IPS-15b (cell line): ENCODE measurements around the gene PNPLA7.
"Not testable (repeated sequence)": the region's sequence is repeated elsewhere in the genome, so short reads cannot be mapped to it uniquely, and the experiment has no call there.

ENCODE experiments used
- H3K27me3 ChIP-seq: one replicate; pipeline ENCODE4 v1.6.1; 2013; ENCODE audit warnings: low read length; ENCODE audit not compliant: control insufficient read depth, insufficient read depth
- H3K36me3 ChIP-seq: one replicate; pipeline ENCODE4 v1.6.1; 2013; ENCODE audit warnings: low read length; ENCODE audit not compliant: control insufficient read depth, insufficient read depth
- H3K4me1 ChIP-seq: one replicate; pipeline ENCODE4 v1.6.1; 2013; ENCODE audit warnings: mild to moderate bottlenecking, low read length; ENCODE audit not compliant: control insufficient read depth, insufficient read depth
- H3K4me3 ChIP-seq: one replicate; pipeline ENCODE4 v1.5.1; 2013; ENCODE audit warnings: low read depth, low read length
- H3K9ac ChIP-seq: one replicate; pipeline ENCODE4 v1.6.1; 2013; ENCODE audit warnings: low read depth, mild to moderate bottlenecking, low read length
- H3K9me3 ChIP-seq: one replicate; pipeline ENCODE4 v1.6.1; 2013; ENCODE audit warnings: mild to moderate bottlenecking, low read length; ENCODE audit not compliant: control insufficient read depth, insufficient read depth

PNPLA7 gene

DNA sequence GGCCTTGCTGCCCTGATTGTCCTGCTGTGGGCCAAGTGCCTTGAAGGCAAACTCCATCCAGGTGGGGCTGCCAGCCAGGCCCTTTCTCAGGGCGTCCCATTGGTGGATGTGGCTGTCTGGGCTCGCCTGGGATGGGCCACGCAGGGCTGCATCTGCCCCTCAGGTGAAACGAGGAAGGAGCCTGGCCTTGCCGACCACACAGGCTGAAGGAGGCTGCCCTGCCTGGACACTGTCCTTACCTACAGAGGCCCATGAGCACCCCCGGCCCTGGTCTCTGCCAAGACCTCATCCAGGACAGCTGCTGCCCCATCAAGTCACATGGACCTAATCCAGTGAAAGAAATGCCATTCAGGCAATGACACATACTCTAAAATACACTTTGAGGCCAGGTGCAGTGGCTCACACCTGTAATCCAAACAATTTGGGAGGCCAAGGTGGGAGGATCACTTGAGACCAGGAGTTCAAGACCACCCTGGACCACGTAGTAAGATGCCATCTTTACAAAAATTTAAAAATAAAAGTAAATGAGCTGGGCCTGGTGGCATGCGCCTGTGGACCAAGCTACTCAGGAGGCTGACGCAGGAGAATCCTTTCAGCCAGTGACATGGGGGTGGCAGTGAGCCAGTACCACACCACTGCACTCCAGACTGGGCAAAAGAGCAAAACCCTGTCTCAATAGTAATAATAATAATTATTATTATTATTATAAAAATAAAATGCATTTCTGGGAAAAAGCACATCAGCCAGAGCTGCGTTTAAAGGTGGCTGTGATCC lies 33.9 kb downstream of the PNPLA7 start:
- Histone ChIP-seq H3K9ac (no peak overlapping the region), H3K4me3 (no peak overlapping the region), H3K9me3 (no peaks in the 10 kb centered on the region), H3K27me3 (no peaks in the 10 kb centered on the region), H3K4me1 (no peaks in the 10 kb centered on the region), H3K36me3 (no peaks in the 10 kb centered on the region)

DNA sequence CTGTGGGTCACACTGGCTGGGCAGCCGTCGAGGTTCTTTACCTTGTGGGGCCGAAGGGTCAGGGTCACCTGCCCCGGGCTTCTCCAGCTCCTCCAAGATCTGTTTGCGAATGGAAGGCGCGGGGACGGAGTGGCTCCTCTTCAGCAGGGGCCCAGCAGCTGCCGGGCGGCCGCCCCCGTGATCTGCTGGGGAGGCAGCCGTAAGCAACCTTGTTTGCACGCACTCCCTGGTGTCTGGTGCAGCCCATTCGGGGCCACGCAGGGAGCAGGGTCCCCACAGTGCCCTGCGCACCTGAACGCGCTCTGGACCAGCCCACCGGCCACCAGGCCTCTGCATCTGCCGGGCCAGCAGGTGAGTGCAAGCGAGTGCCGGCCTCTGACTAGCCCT lies 34.9 kb downstream of the PNPLA7 start:
- Histone ChIP-seq H3K9ac (no peak overlapping the region), H3K4me3 (no peak overlapping the region), H3K9me3 (no peaks in the 10 kb centered on the region)

DNA sequence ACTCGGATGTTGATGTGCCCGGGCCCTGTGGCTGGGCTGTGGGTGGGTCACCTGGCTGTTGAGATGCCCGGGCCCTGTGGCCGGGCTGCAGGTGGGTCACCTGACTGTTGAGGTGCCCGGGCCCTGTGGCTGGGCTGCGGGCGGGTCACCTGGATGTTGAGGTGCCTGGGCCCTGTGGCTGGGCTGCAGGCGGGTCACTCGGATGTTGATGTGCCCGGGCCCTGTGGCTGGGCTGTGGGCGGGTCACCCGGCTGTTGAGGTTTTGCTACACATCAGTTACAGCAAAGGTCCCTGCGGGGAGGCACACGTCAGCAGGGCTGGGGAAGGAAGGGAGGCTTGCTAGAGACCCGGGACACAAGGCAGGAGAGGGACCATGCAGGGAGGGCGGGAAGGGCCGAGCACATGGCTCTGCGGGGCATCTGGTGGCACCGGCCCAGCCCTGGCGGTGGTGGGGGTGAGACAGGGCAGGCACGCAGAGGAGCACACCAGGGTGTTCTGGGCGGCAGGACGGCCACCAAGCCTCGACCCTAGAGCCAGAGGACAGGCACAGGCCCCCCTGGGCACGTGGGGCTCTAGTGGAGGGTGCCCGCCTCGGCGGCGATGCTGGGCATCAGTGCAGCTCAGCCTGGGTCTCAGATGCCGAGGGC lies 35.4 kb downstream of the PNPLA7 start:
- no peaks in the 10 kb centered on the region for H3K27me3 ChIP-seq
- H3K4me1 ChIP-seq = no peaks in the 10 kb centered on the region
- no peak overlapping the region for H3K4me3 ChIP-seq
- no peaks in the 10 kb centered on the region for H3K9me3 ChIP-seq
- H3K36me3 ChIP-seq = no peaks in the 10 kb centered on the region
- no peak overlapping the region for H3K9ac ChIP-seq

More for the DNA sequence above, 34.9 kb downstream of the PNPLA7 start:
- H3K4me1 ChIP-seq = no peaks in the 10 kb centered on the region
- no peaks in the 10 kb centered on the region for H3K27me3 ChIP-seq
- no peaks in the 10 kb centered on the region for H3K36me3 ChIP-seq

DNA sequence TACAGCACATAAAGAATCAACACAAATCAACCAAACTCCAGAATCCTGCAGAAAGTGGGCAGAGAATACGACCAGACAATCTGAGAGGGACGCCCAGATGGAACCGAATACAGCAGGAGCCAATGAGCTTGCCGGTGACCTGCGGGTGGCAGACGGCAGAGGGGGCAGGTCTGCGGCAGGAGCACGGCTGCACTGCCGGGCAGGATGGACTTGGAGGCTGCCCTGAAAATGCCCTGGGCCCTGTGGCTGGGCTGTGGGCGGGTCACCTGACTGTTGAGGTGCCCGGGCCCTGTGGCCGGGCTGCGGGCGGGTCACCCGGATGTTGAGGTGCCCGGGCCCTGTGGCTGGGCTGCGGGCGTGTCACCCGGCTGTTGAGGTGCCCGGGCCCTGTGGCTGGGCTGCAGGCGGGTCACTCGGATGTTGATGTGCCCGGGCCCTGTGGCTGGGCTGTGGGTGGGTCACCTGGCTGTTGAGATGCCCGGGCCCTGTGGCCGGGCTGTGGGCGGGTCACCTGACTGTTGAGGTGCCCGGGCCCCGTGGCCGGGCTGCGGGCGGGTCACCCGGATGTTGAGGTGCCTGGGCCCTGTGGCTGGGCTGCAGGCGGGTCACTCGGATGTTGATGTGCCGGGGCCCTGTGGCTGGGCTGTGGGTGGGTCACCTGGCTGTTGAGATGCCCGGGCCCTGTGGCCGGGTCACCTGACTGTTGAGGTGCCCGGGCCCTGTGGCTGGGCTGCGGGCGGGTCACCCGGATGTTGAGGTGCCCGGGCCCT lies 36.2 kb downstream of the PNPLA7 start:
- H3K9me3 ChIP-seq = not testable (repeated sequence)

DNA sequence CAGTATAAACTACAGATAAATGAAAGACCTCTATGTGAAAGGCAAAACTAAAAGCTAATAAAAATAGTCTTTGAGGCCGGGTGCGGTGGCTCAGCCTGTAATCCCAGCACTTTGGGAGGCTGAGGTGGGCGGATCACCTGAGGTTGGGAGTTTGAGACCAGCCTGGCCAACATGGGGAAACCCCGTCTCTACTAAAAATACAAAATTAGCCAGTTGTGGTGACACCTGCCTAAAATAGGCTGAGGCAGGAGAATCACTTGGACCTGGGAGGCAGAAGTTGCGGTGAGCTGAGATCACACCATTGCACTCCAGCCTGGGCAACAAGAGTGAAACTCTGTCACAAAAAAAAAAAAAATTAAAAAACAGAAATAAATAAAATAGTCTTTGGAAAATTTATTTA lies 37.1 kb downstream of the PNPLA7 start:
- H3K27me3 ChIP-seq, H3K4me3 ChIP-seq, H3K36me3 ChIP-seq, H3K9me3 ChIP-seq, H3K9ac ChIP-seq, H3K4me1 ChIP-seq: not testable (repeated sequence)

More for the DNA sequence above, 36.2 kb downstream of the PNPLA7 start:
- not testable (repeated sequence) for H3K4me1 ChIP-seq, H3K36me3 ChIP-seq, H3K4me3 ChIP-seq, H3K9ac ChIP-seq, H3K27me3 ChIP-seq

GRCh38 chr9:137511758-137512463 lies 38.3 kb downstream of the PNPLA7 start:
- H3K9me3 ChIP-seq = no peaks in the 10 kb centered on the region
- no peak overlapping the region for H3K9ac ChIP-seq

DNA sequence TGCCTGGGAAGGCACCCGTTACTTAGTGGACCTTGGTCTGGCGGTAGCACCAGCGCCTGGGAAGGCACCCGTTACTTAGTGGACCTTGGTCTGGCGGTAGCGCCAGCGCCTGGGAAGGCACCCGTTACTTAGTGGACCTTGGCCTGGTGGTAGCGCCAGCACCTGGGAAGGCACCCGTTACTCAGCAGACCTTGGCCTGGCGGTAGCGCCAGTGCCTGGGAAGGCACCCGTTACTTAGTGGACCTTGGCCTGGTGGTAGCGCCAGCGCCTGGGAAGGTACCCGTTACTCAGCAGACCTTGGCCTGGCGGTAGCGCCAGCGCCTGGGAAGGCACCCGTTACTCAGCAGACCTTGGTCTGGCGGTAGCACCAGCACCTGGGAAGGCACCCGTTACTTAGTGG lies 39.1 kb downstream of the PNPLA7 start:
- not testable (repeated sequence) for H3K9me3 ChIP-seq, H3K36me3 ChIP-seq, H3K4me1 ChIP-seq, H3K9ac ChIP-seq, H3K27me3 ChIP-seq, H3K4me3 ChIP-seq

More at GRCh38 chr9:137511758-137512463, 38.3 kb downstream of the PNPLA7 start:
- no peaks in the 10 kb centered on the region for H3K4me1 ChIP-seq
- no peaks in the 10 kb centered on the region for H3K27me3 ChIP-seq
- H3K36me3 ChIP-seq = no peaks in the 10 kb centered on the region
- H3K4me3 ChIP-seq = no peak overlapping the region

DNA sequence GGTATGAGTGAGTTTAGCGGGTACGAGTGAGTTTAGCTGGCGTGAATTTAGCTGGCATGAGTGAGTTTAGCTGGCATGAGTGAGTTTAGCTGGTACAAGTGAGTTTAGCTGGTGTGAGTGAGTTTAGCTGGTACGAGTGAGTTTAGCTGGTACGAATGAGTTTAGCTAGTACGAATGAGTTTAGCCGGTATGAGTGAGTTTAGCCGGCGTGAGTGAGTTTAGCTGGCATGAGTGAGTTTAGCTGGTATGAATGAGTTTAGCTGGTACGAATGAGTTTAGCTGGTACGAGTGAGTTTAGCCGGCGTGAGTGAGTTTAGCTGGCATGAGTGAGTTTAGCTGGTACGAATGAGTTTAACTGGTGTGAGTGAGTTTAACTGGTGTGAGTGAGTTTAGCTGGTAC lies 41.0 kb downstream of the PNPLA7 start:
- Histone ChIP-seq H3K4me1 (no peaks in the 10 kb centered on the region), H3K27me3 (no peaks in the 10 kb centered on the region), H3K4me3 (no peak overlapping the region), H3K9ac (no peak overlapping the region), H3K36me3 (no peaks in the 10 kb centered on the region), H3K9me3 (no peaks in the 10 kb centered on the region)

DNA sequence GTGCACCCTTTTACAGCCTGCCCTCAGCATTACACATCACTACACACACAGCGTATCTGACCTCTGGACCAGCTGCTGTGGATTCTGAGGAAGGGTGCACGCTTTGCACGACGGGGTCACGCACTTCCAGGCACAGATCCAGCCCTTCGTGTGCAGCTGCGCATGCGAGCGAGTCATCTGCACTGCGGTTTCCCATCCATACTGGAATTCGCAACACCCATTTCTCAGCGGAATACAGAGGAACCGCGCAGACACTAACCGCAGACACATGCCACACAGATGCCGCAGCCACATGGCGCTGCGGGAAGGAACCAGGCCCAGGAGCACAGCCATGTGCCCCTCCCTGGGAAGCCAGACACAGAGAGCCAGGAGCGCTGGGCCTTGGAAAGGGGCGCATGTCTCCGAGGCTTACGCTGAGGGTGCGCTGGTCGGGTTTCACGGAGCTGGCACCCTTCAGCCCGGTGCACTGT lies 43.5 kb downstream of the PNPLA7 start:
- H3K36me3 ChIP-seq = no peaks in the 10 kb centered on the region

GRCh38 chr9:137506274-137506673 lies 43.9 kb downstream of the PNPLA7 start:
- Histone ChIP-seq H3K27me3 (no peaks in the 10 kb centered on the region), H3K4me1 (no peaks in the 10 kb centered on the region), H3K4me3 (no peak overlapping the region), H3K9ac (no peak overlapping the region), H3K9me3 (no peaks in the 10 kb centered on the region), H3K36me3 (no peaks in the 10 kb centered on the region)

More for the DNA sequence above, 43.5 kb downstream of the PNPLA7 start:
- H3K27me3 ChIP-seq = no peaks in the 10 kb centered on the region
- H3K9ac ChIP-seq = no peak overlapping the region
- H3K4me3 ChIP-seq = no peak overlapping the region
- no peaks in the 10 kb centered on the region for H3K9me3 ChIP-seq
- no peaks in the 10 kb centered on the region for H3K4me1 ChIP-seq

DNA sequence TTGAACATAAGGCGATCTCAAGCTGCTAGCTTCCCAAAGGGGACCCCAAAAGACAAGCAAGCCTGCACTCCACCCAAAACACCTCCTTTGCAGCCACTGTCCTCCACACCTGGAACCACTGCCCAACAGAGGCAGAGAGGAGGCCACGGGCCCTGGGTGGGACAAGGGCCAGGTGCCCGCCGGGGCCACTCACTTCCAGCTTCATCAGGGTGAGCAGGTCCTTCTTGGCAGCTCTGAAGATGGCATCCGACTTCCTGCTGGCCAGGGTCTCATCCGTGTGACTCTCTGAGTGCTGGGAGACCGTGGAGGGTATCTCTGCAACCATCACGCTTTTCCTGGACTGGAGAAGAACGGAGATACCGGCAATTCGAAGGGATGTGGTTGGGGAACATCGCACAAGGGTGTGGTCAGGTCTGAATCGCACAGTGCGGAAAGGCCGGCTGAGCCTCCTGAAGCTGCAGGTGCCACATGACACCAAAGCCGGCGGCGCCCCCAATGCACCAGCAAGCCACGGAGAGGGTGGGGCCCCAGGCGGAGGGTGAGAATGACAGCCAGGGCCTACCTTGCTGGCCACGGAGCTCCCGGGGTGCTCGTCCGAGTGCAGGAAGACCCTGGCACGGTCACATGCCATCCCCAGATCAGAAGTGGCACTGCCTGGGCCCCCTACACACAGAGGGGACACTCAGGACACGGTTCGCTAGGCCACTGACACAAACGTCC lies 44.6 kb downstream of the PNPLA7 start:
- Histone ChIP-seq H3K9me3 (no peaks in the 10 kb centered on the region), H3K27me3 (no peaks in the 10 kb centered on the region), H3K9ac (no peak overlapping the region), H3K4me1 (no peaks in the 10 kb centered on the region), H3K4me3 (no peak overlapping the region), H3K36me3 (no peaks in the 10 kb centered on the region)
